T-helper 9 cell (primary cell): Measurements from ENCODE around the gene NANP.
"Not testable (repeated sequence)": the region's sequence is repeated elsewhere in the genome, so short reads cannot be mapped to it uniquely, and the experiment has no call there.

Experiments used
- DNase-seq: peaks from one replicate; pipeline ENCODE4 v3.0.0-alpha.2; 2020
- total RNA-seq, 2 donors: gene quantifications; one replicate each; lab custom pipeline; 2026; lab: John Stamatoyannopoulos, UW

NANP gene
- 4.3 to 6.5 reads per million in 2 donors for total RNA-seq

GRCh38 chr20:25623736-25624499 lies at the start of gene NANP:
NANP (minus strand) TSS chr20:25624014; CDS start chr20:25623948, 66 bp downstream.
- DNase-seq = peak; percentile 68

GRCh38 chr20:25672659-25673235 lies 48.9 kb upstream of the NANP start:
- DNase-seq = no peak

GRCh38 chr20:25669826-25670422 lies 46.1 kb upstream of the NANP start:
- no peak for DNase-seq

GRCh38 chr20:25668446-25668845 lies 44.6 kb upstream of the NANP start:
- no peak for DNase-seq

GRCh38 chr20:25659999-25660398 lies 36.2 kb upstream of the NANP start:
- no peak for DNase-seq

- no peak for DNase-seq
These were observed 30.7 kb upstream of the NANP start for GRCh38 chr20:25654487-25654886.

GRCh38 chr20:25652866-25653265 lies 29.1 kb upstream of the NANP start:
- not testable (repeated sequence) for DNase-seq

- DNase-seq = no peak
These were observed 21.0 kb upstream of the NANP start for GRCh38 chr20:25644814-25645213.

- DNase-seq = no peak
These were observed 19.9 kb upstream of the NANP start for GRCh38 chr20:25643716-25644115.

- no peak for DNase-seq
These were observed 13.4 kb upstream of the NANP start for GRCh38 chr20:25637247-25637646.

- no peak for DNase-seq
These were observed 9.4 kb upstream of the NANP start for GRCh38 chr20:25632940-25633790.

GRCh38 chr20:25630615-25631014 lies 6.8 kb upstream of the NANP start:
- DNase-seq = not testable (repeated sequence)

GRCh38 chr20:25629816-25630499 lies 6.1 kb upstream of the NANP start:
- no peak for DNase-seq

- DNase-seq = no peak
These were observed 3.0 kb upstream of the NANP start for GRCh38 chr20:25626779-25627178.

GRCh38 chr20:25624500-25624939 lies 706 bp upstream of the NANP start:
- no peak for DNase-seq

GRCh38 chr20:25623225-25623735 lies 534 bp downstream of the NANP start:
- DNase-seq = peak; percentile 10

GRCh38 chr20:25622450-25623224 lies 1.2 kb downstream of the NANP start:
- DNase-seq = no peak

GRCh38 chr20:25622049-25622448 lies 1.8 kb downstream of the NANP start:
- DNase-seq = no peak

- DNase-seq = no peak
These were observed 4.3 kb downstream of the NANP start for GRCh38 chr20:25619514-25619913.

- no peak for DNase-seq
These were observed 15.0 kb downstream of the NANP start for GRCh38 chr20:25608774-25609173.

GRCh38 chr20:25606094-25606695 lies 17.6 kb downstream of the NANP start:
- no peak for DNase-seq
